Endothelial cell of umbilical vein (primary cell): Measurements from ENCODE around the gene UTS2R. TPM values are rescaled to one million over a fixed set of nuclear protein-coding genes. Genes with fewer than 3 reads are reported as not detected.

Experiments used
- BruUV-seq: library from RNA; stranded (reverse); fragments of 400-500 nt; replicated peaks from 2 replicates; lab custom pipeline; 2021; lab: Mats Ljungman, UMichigan
- CTCF ChIA-PET: fragments of 300-600, 350-600 bp; sonication (Branson Sonifier 250); formaldehyde crosslinking; loops from one replicate; lab custom pipeline; 2021; ENCODE audit warnings: antibody characterized with exemption, inconsistent platforms; lab: Charles Lee
- POLR2A ChIA-PET: fragments of 300-600, 350-600 bp; sonication (Branson Sonifier 250); formaldehyde crosslinking; loops from one replicate; lab custom pipeline; 2021; ENCODE audit warnings: antibody characterized with exemption, inconsistent platforms; lab: Charles Lee
- DNase-seq: peaks from one replicate; pipeline ENCODE4 v3.0.0-alpha.2; 2011; ENCODE audit warnings: low read depth, low spot score
- FAIRE-seq: peaks from 2 replicates; lab custom pipeline; 2011; peaks lifted over from hg19 to GRCh38; lab: Jason Lieb, UNC
- H2AFZ ChIP-seq: 2 replicates; pipeline ENCODE4 v1.6.0; 2012; ENCODE audit warnings: low read depth, low read length, control low read depth, inconsistent platforms
- H3K27ac ChIP-seq: 2 replicates; pipeline ENCODE4 v1.5.1; 2011; ENCODE audit warnings: low read depth, mild to moderate bottlenecking, control low read depth, low read length, moderate library complexity; ENCODE audit not compliant: insufficient read depth
- H3K27me3 ChIP-seq, 2 experiments: 2 replicates each; pipeline versions ENCODE4 v1.6.0 to v1.6.1; 2011; ENCODE audit warnings: low read length in 2 of 2, mixed read lengths in 1 of 2; ENCODE audit not compliant: control insufficient read depth in 2 of 2, insufficient read depth in 2 of 2
- H3K36me3 ChIP-seq, 2 experiments: 2 replicates in 1 of 2; 3 replicates in 1 of 2; pipeline ENCODE4 v1.5.1; 2011; ENCODE audit warnings: low read length in 2 of 2, mild to moderate bottlenecking in 1 of 2, moderate library complexity in 1 of 2; ENCODE audit not compliant: control insufficient read depth in 2 of 2, insufficient read depth in 2 of 2; ENCODE audit errors: extremely low read depth in 1 of 2
- H3K4me1 ChIP-seq: 3 replicates; pipeline ENCODE4 v1.5.1; 2011; ENCODE audit warnings: mild to moderate bottlenecking, low read length; ENCODE audit not compliant: control insufficient read depth, insufficient read depth; ENCODE audit errors: extremely low read depth
- H3K4me2 ChIP-seq: 2 replicates; pipeline ENCODE4 v1.6.1; 2011; ENCODE audit warnings: low read length, control low read depth, mixed read lengths; ENCODE audit not compliant: insufficient read depth
- H3K4me3 ChIP-seq, 3 experiments: fragments of 200-600 bp in 1 of 3; sonication (generic), shearing (Covaris generic) in 1 of 3; replicated peaks in 1 of 3; 2 replicates each; pipeline ENCODE4 v1.5.1; 2011 to 2016; ENCODE audit warnings: control low read depth in 3 of 3, low read length in 3 of 3, mild to moderate bottlenecking in 2 of 3, inconsistent platforms in 1 of 3, low read depth in 1 of 3, moderate library complexity in 1 of 3; ENCODE audit not compliant: insufficient read depth in 1 of 3
- H3K79me2 ChIP-seq: 2 replicates; pipeline ENCODE4 v1.6.0; 2012; ENCODE audit warnings: low read length, inconsistent platforms; ENCODE audit not compliant: control insufficient read depth, insufficient read depth
- H3K9ac ChIP-seq: replicated peaks from 2 replicates; pipeline ENCODE3; 2011; ENCODE audit warnings: low read length, control low read depth; ENCODE audit not compliant: insufficient read depth; ENCODE audit errors: extremely low read depth
- H3K9me1 ChIP-seq: replicated peaks from 3 replicates; pipeline ENCODE4 v1.6.0; 2011; ENCODE audit warnings: mild to moderate bottlenecking, low read length; ENCODE audit not compliant: control insufficient read depth, insufficient read depth; ENCODE audit errors: extremely low read depth
- H3K9me3 ChIP-seq: replicated peaks from 2 replicates; pipeline ENCODE4 v1.5.1; 2012; ENCODE audit warnings: low read length, inconsistent platforms; ENCODE audit not compliant: control insufficient read depth, insufficient read depth
- H4K20me1 ChIP-seq: replicated peaks from 2 replicates; pipeline ENCODE3; 2011; ENCODE audit warnings: mild to moderate bottlenecking, low read length; ENCODE audit not compliant: control insufficient read depth, insufficient read depth; ENCODE audit errors: extremely low read depth
- EZH2 ChIP-seq: IDR thresholded peaks from 2 replicates; pipeline ENCODE4 v1.6.1; 2012; ENCODE audit warnings: borderline replicate concordance, low read depth, mild to moderate bottlenecking, moderate library complexity, low read length, inconsistent platforms; ENCODE audit not compliant: severe bottlenecking
- FOS ChIP-seq: IDR thresholded peaks from 2 replicates; pipeline ENCODE4 v1.6.1; 2011; ENCODE audit warnings: mild to moderate bottlenecking, low read length, moderate library complexity, borderline replicate concordance; ENCODE audit not compliant: insufficient read depth
- GATA2 ChIP-seq: IDR thresholded peaks from 2 replicates; pipeline ENCODE4 v1.7.0; 2011; ENCODE audit warnings: low read depth, mild to moderate bottlenecking, moderate library complexity, mixed read lengths, low read length; ENCODE audit not compliant: insufficient read length, insufficient read depth
- JUN ChIP-seq: IDR thresholded peaks from 2 replicates; pipeline ENCODE4 v1.6.1; 2011; ENCODE audit warnings: borderline replicate concordance, low read depth; ENCODE audit not compliant: insufficient read length, insufficient read depth
- MYC ChIP-seq: IDR thresholded peaks from one replicate; pipeline ENCODE4 v1.6.1; 2011; ENCODE audit warnings: mild to moderate bottlenecking, low read depth, low read length
- POLR2A ChIP-seq: IDR thresholded peaks from 2 replicates; pipeline ENCODE4 v1.6.1; 2012; ENCODE audit warnings: low read depth, mild to moderate bottlenecking, control low read depth, low read length
- POLR2AphosphoS5 ChIP-seq: IDR thresholded peaks from 2 replicates; pipeline ENCODE4 v1.6.1; 2012; ENCODE audit warnings: low read depth, mild to moderate bottlenecking, control low read depth, low read length, moderate library complexity; ENCODE audit not compliant: insufficient read depth
- dilution Hi-C: fragments of 300-500 bp; cut with MboI; formaldehyde crosslinking; loops from one replicate; pipeline ENCODE4 v1.15.0; 2019; ENCODE audit warnings: low sequenced_read_pairs; ENCODE audit not compliant: extremely low pct_ligation_motif_present
- intact Hi-C: fragments of 100-400 bp; cut with micrococcal nuclease; formaldehyde crosslinking; loops from one replicate; pipeline ENCODE4 v1.10.0; 2022
- polyA plus RNA-seq, 4 experiments: library from polyadenylated mRNA; depleted of rRNA in 3 of 4; stranded (reverse) in 3 of 4; unstranded in 1 of 4; fragments of >200 nt; gene quantifications; 2 replicates each; pipeline versions ENCODE4 v1.2.1 to v1.2.3, GENCODE V29; 2011 to 2012; ENCODE audit warnings: missing spikeins in 1 of 4
- total RNA-seq: library from RNA; stranded (reverse); gene quantifications from 2 replicates; pipeline ENCODE4 v1.2.3, GENCODE V29; 2021
- TF ChIP-seq, protein P1 (sequence below), 2 donors: IDR thresholded peaks; 1 replicate in 1 of 2; 2 replicates in 1 of 2; pipeline ENCODE4 v1.5.1; 2011; ENCODE audit warnings: low read length in 2 of 2, mild to moderate bottlenecking in 2 of 2, moderate library complexity in 2 of 2, control low read depth in 1 of 2, inconsistent platforms in 1 of 2, low read depth in 1 of 2; ENCODE audit not compliant: insufficient read depth in 1 of 2; ENCODE audit errors: extremely low read depth in 1 of 2
- TF ChIP-seq, protein P2 (sequence below): IDR thresholded peaks from 2 replicates; pipeline ENCODE4 v1.6.1; 2011; ENCODE audit not compliant: insufficient read depth, insufficient read length

UTS2R gene
- total and polyA plus RNA-seq, 2 donors (not counting 3 experiments of a cell fraction or from before 2014, with no cell fraction given): not detected

DNA sequence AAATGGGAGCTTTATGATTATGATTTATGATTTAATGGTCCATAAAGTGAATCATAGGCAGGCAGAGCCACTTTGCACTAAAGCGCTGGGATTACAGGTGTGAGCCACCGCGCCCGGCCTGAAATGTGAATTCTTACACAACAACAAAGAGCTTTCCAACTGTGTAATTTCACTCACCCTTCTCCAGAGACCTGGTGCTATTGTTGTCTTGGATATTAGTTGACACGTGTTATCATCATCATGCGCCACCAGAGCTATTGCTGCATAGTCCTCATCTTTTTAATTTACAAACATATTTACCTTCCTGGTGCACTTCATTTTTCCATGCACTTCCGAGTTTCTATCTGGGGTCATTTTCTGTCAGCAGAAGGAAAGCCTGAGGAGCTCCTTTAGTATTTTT, 4.8 kb upstream of the UTS2R start:
- Histone ChIP-seq H3K79me2 (no peaks in the 10 kb centered on the region), H3K9ac (no peak overlapping the region), H3K4me3 (no peak overlapping the region), H3K27me3 (peaks cover 15 to 18% of the 10 kb centered on the region in 2 experiments), H3K27ac (no peak overlapping the region), H3K9me3 (no peaks in the 10 kb centered on the region), H4K20me1 (no peaks in the 10 kb centered on the region), H3K4me2 (no peak overlapping the region), H3K9me1 (no peaks in the 10 kb centered on the region), H2AFZ (no peak overlapping the region), H3K4me1 (no peaks in the 10 kb centered on the region), H3K36me3 (no peaks in the 10 kb centered on the region)
- TF ChIP-seq, protein P1, sequence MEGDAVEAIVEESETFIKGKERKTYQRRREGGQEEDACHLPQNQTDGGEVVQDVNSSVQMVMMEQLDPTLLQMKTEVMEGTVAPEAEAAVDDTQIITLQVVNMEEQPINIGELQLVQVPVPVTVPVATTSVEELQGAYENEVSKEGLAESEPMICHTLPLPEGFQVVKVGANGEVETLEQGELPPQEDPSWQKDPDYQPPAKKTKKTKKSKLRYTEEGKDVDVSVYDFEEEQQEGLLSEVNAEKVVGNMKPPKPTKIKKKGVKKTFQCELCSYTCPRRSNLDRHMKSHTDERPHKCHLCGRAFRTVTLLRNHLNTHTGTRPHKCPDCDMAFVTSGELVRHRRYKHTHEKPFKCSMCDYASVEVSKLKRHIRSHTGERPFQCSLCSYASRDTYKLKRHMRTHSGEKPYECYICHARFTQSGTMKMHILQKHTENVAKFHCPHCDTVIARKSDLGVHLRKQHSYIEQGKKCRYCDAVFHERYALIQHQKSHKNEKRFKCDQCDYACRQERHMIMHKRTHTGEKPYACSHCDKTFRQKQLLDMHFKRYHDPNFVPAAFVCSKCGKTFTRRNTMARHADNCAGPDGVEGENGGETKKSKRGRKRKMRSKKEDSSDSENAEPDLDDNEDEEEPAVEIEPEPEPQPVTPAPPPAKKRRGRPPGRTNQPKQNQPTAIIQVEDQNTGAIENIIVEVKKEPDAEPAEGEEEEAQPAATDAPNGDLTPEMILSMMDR (IDR thresholded peaks at IDR 0.05; ENCODE audit: extremely low read depth in 1 of 2, insufficient read depth in 1 of 2, low read depth in 1 of 2, low read length in 2 of 2): no peak
- TF ChIP-seq FOS (no peak), MYC (no peak), EZH2 (no peak), POLR2AphosphoS5 (no peak), JUN (no peak), GATA2 (no peak), POLR2A (no peak)
- TF ChIP-seq, protein P2, sequence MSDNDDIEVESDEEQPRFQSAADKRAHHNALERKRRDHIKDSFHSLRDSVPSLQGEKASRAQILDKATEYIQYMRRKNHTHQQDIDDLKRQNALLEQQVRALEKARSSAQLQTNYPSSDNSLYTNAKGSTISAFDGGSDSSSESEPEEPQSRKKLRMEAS: no peak
- FAIRE-seq: no peak
- intact Hi-C loops (no loop called here), dilution Hi-C loops (no loop called here)
- BruUV-seq: no TSS peak
- no peak for DNase-seq
- ChIA-PET CTCF (interaction anchor here (0.5 to 2.4 kb wide), 4 partner anchors 14 to 58 kb away, joined by 4 to 7 read pairs (median 6); no protein-coding TSS in a partner anchor), POLR2A (no interaction called here)
